ENCODE data around the gene ZNF878.

DNA sequence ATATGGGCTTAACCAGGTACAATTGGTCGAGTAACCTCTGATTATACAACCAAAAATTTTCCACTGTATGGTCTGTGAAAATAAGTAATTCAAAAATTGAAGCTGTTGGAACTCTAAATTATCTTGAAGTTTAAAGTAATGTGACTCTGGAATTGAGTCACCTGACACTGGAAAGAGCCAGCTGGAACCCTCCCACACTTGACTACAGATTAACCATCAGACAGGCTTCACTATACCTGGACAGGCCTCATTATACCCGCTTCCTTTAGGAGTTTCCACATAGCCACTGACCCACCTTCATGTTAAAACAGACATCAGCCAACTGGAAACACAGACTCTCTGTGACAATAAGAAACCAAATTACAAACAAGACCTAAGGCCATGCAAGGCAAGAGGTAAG is 18.6 kb downstream of the ZNF878 start:
- TF ChIP-seq NFYB (IDR thresholded peaks at IDR 0.05; ENCODE audit: extremely low read depth, insufficient read length) (no peak), MAFK (IDR thresholded peaks at IDR 0.05; ENCODE audit: low read length) (no peak), ZNF12 (CRISPR knock-in tag; IDR thresholded peaks at IDR 0.05) (no peak), RBM17 (IDR thresholded peaks at IDR 0.05; ENCODE audit: borderline replicate concordance, low read depth, low read length) (no peak), ZNF668 (CRISPR knock-in tag; IDR thresholded peaks at IDR 0.05) (no peak), MAZ (CRISPR knock-in tag; conservative IDR thresholded peaks at IDR 0.05 in 1 of 2, IDR thresholded peaks at IDR 0.05 in 1 of 2) (no peak), ZNF134 (CRISPR knock-in tag; conservative IDR thresholded peaks at IDR 0.05) (no peak)

Data from K562 (cell line).